Adipocyte (in vitro differentiated cells): Measurements from ENCODE around the gene NDNF.

ENCODE experiments used
- DNase-seq: peaks from one replicate; pipeline ENCODE4 v3.0.0-alpha.2; 2015; ENCODE audit warnings: low read depth
- H3K27me3 ChIP-seq: replicated peaks from 2 replicates; pipeline ENCODE4 v1.7.0; 2013; ENCODE audit warnings: mild to moderate bottlenecking, low read length, moderate library complexity; ENCODE audit not compliant: control insufficient read depth, insufficient read depth
- H3K36me3 ChIP-seq: 2 replicates; pipeline ENCODE4 v1.7.0; 2013; ENCODE audit warnings: low read length, mild to moderate bottlenecking, moderate library complexity; ENCODE audit not compliant: control insufficient read depth, insufficient read depth, severe bottlenecking
- H3K4me1 ChIP-seq: 2 replicates; pipeline ENCODE4 v1.7.0; 2013; ENCODE audit warnings: mild to moderate bottlenecking, low read length, moderate library complexity; ENCODE audit not compliant: control insufficient read depth, insufficient read depth
- H3K4me3 ChIP-seq: 2 replicates; pipeline ENCODE4 v1.7.0; 2013; ENCODE audit warnings: mild to moderate bottlenecking, low read length, moderate library complexity
- H3K9ac ChIP-seq: 2 replicates; pipeline ENCODE4 v1.7.0; 2013; ENCODE audit warnings: mild to moderate bottlenecking, low read length, moderate library complexity
- H3K9me3 ChIP-seq: 2 replicates; pipeline ENCODE4 v1.7.0; 2013; ENCODE audit warnings: mild to moderate bottlenecking, low read length, moderate library complexity; ENCODE audit not compliant: control insufficient read depth

The NDNF gene

DNA sequence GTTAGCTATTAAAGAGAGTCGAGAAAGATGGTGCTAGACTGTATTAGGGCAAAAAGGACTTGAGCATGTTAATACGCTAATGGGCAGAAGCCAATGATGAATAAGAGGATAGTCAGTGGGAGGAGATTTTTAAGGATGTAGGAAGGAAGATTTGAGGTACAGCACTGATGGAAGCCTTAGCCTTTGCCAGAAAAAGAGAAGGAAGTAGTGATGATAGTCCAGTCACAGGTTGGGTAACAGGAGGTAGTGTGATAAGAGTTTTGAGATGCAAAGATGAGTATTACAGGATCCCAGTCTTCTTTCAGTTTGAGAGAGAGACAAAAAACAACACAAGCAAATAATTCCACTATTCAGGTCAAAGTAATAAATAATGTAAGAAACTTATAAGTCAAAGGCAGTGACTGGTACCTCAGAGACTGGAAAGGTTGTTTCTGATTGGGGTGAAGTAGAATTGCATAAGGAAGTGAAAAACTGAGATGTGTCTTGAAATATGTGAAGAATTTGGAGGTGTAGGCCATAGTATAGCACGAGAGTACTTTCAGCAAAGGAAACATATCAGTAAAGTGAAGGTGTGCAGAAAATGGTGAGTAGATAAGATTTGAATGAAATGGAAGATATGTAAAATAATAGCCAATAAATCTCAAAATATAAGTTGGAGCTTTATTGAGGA is 22.1 kb upstream of the NDNF start:
- no peak for DNase-seq
- no peaks in the 10 kb centered on the region for H3K27me3 ChIP-seq
- no peak overlapping the region for H3K4me3 ChIP-seq

DNA sequence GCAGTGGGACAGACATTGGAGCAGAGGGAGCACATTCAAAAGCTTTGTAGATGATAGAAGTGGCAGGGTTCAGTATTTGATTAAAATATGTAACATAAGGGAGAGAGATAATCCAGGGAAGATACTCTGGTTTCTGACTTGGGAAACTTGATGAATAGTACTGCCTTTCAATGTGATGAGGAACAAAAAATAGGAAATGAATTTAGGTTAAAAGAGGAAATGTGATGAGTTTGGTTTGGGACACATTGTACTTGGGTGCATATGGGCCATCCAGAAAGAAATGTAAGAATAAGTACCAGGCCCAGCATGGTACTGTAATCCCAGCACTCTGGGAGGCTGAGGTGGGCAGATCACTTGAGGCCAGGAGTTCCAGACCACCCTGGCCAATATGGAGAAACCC is 20.9 kb upstream of the NDNF start:
- H3K36me3 ChIP-seq, result no peaks in the 10 kb centered on the region
- no peak for DNase-seq
- H3K4me3 ChIP-seq, result no peak overlapping the region
- no peak overlapping the region for H3K9ac ChIP-seq
- no peaks in the 10 kb centered on the region for H3K27me3 ChIP-seq
- peaks cover 4% of the 10 kb centered on the region for H3K4me1 ChIP-seq
- H3K9me3 ChIP-seq, result no peaks in the 10 kb centered on the region

More for the DNA sequence above, 22.1 kb upstream of the NDNF start:
- Histone ChIP-seq H3K4me1 (peaks cover 4% of the 10 kb centered on the region), H3K36me3 (no peaks in the 10 kb centered on the region), H3K9ac (no peak overlapping the region), H3K9me3 (no peaks in the 10 kb centered on the region)

DNA sequence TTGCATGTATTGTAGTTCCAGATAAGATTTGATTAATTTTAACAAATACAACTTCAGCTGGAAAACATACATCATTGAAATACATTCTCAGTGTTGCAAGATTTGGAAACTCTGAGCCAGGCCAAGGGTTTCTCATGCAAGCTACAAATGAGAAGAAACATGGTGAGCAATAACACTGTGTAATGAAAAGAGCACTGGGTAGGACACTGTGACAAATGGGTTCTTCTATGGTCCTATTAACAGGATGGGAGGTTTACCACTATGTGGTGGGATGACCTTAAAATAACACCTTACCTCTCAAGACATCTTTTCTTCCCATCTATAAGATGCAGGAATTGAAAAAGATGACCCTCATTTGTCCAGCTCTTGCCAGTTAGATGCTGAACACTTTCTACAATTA is 19.6 kb upstream of the NDNF start:
- Histone ChIP-seq H3K4me3 (no peak overlapping the region), H3K9ac (no peak overlapping the region)

DNA sequence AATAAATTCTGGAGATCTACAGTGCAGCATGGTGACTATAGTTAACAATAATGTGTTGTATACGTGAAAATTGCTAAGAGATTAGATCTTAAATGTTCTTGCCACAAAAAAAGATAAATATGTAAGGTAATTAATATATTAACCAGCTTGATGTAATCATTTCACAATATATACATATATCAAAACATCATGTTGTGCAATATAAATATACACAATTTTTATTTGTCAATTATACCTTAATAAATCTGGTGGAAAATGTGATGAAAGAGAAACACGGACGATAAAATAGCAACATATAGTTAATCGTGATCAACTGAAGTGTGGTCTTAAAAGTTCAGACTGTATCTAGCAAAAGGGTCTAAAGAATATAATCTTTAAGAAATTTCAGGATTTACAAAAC is 16.5 kb upstream of the NDNF start:
- DNase-seq, result no peak
- Histone ChIP-seq H3K9ac (no peak overlapping the region), H3K4me1 (no peaks in the 10 kb centered on the region), H3K4me3 (no peak overlapping the region), H3K9me3 (no peaks in the 10 kb centered on the region), H3K27me3 (no peaks in the 10 kb centered on the region), H3K36me3 (no peaks in the 10 kb centered on the region)

More for the DNA sequence above, 19.6 kb upstream of the NDNF start:
- H3K36me3 ChIP-seq, result no peaks in the 10 kb centered on the region
- no peak for DNase-seq
- no peaks in the 10 kb centered on the region for H3K27me3 ChIP-seq
- H3K9me3 ChIP-seq, result no peaks in the 10 kb centered on the region
- peaks cover 4% of the 10 kb centered on the region for H3K4me1 ChIP-seq

DNA sequence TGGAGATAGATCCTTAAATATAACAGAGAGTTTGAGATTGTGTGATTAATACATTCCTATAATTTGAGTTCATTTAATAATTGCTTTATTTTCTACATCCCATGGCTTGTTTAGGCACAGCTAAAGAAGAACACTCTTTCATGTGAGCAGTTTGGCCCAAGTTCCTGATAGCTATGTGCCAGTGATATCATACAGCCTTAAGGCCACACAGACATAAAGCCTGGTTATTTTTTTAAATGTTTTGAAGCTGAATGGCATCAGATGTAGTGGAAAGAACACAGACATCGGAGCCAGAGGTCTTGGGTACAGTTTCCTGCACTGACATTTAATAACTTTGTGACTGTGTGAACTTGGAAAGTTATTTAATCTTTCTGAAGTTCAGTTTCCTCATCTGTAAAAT is 7.0 kb upstream of the NDNF start:
- Histone ChIP-seq H3K9ac (no peak overlapping the region), H3K4me3 (no peak overlapping the region), H3K36me3 (no peaks in the 10 kb centered on the region), H3K27me3 (no peaks in the 10 kb centered on the region), H3K9me3 (peaks cover 34% of the 10 kb centered on the region), H3K4me1 (no peaks in the 10 kb centered on the region)
- DNase-seq, result no peak

DNA sequence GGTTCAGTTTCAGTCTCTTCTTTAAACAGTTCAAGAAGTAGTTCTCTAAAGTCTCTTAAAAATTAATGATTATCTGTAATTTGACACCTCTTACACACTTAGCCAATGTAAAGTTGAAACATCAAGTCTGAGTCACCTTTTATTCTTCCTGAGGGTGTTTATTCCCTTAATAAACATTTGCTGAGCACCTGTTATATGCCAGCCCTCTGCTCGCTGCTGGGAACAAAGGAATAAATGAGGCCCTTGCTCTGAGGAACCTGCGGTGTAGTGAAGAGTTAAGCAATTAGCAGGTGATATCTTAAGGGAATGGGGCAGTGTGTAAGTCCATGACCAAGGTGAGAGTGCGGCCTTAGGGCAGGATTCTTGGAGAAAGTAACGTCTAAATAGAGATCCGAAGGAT is 5.2 kb upstream of the NDNF start:
- no peak overlapping the region for H3K9ac ChIP-seq
- H3K4me3 ChIP-seq, result no peak overlapping the region
- H3K4me1 ChIP-seq, result no peaks in the 10 kb centered on the region
- H3K27me3 ChIP-seq, result no peaks in the 10 kb centered on the region
- peaks cover 34% of the 10 kb centered on the region for H3K9me3 ChIP-seq
- DNase-seq, result no peak
- H3K36me3 ChIP-seq, result no peaks in the 10 kb centered on the region

DNA sequence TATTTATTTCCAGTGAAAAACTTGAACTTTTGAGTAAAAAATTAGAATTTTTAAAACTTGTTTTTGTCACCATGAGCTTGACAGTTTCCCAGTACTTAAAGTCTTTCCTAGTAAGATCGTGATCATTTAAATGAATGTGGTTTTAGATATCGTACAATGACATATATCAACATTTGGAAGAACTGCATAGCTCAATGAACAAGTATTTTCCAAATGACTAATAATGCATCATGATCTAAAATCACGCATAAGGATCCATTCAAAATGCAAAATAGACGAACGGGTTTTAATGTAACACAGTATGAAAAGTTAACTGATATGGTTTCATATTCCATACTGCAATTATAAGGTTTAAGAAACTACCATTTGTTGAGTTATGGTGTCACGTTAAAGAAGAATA is 4.1 kb upstream of the NDNF start:
- no peaks in the 10 kb centered on the region for H3K4me1 ChIP-seq

GRCh38 chr4:121073672-121074381 is 1.5 kb upstream of the NDNF start:
- no peaks in the 10 kb centered on the region for H3K27me3 ChIP-seq

More for the DNA sequence above, 4.1 kb upstream of the NDNF start:
- H3K36me3 ChIP-seq, result no peaks in the 10 kb centered on the region
- H3K9ac ChIP-seq, result no peak overlapping the region
- DNase-seq, result no peak
- no peak overlapping the region for H3K4me3 ChIP-seq
- no peaks in the 10 kb centered on the region for H3K27me3 ChIP-seq
- peaks cover 27% of the 10 kb centered on the region for H3K9me3 ChIP-seq

DNA sequence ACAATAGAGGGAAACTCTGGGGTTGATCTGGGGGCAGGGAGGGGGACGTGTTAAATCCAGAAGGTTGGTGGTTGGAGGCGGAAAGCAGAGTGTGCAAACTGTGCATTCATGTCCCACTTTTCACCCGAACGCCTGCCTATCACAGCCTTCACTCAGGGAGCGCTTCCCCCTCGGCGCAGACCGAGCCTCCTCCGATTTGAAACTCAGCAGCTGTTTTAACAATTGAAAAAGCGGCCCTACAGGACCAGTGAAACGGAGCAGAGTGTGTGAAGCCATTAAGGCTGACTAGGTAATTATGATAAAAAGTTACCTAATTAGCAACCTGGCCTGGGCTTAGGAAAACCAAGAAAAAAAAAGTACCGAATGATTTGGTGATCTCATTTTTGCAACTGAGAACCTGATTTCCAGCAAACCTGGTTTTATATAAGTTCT is 685 bp upstream of the NDNF start:
- no peaks in the 10 kb centered on the region for H3K27me3 ChIP-seq
- peak overlapping the region; percentile 66 for H3K9ac ChIP-seq
- no peaks in the 10 kb centered on the region for H3K4me1 ChIP-seq
- H3K36me3 ChIP-seq, result no peaks in the 10 kb centered on the region
- H3K4me3 ChIP-seq, result peak overlapping the region; percentile 87
- no peaks in the 10 kb centered on the region for H3K9me3 ChIP-seq
- DNase-seq, result peak; percentile 17

More at GRCh38 chr4:121073672-121074381, 1.5 kb upstream of the NDNF start:
- Histone ChIP-seq H3K4me3 (no peak overlapping the region), H3K9me3 (peaks cover 2% of the 10 kb centered on the region), H3K36me3 (no peaks in the 10 kb centered on the region), H3K4me1 (no peaks in the 10 kb centered on the region), H3K9ac (no peak overlapping the region)
- DNase-seq, result no peak

DNA sequence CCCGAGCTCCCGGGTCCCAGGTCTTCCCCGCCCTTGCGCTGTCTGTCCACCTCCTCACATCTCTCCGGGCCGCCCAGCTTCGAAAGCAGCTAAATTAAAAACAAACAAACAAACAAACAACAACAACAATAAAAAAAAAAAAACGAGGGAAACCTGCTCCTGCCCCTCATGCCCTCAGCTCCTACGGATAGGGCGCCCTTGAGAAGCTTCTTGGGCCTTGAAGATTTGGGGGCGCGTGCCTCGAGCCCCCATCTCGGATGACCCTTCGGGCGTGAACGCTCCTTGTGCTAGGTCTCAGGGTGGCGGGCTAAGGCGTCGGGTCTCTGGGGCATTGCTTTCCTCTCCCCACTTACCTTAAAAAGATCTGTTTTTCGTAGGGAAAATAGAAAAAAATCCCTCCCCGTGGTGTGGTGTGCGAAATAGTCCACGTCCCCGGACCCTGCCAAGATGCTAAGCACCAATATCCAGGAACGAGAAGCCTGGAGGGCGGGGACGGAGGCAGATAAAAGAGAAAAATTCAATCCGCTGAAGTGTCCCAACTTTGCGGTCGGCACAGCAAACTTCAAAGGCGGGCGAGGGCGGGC is 603 bp downstream of the NDNF start:
- DNase-seq, result no peak
- peak overlapping the region; percentile 87 for H3K4me3 ChIP-seq
- H3K9ac ChIP-seq, result peak overlapping the region; percentile 67
- H3K4me1 ChIP-seq, result no peaks in the 10 kb centered on the region
- H3K27me3 ChIP-seq, result no peaks in the 10 kb centered on the region
- H3K9me3 ChIP-seq, result no peaks in the 10 kb centered on the region
- H3K36me3 ChIP-seq, result no peaks in the 10 kb centered on the region
